ENCODE results near the gene SLC16A11.

Gene SLC16A11

GRCh38 chr17:6997171-6997570 is 46.7 kb downstream of the SLC16A11 start:
- no peak overlapping the region for H4K8ac ChIP-seq (ENCODE audit: low read depth, low read length)

GRCh38 chr17:6996256-6997011 is 47.5 kb downstream of the SLC16A11 start:
- H3K79me2 ChIP-seq (ENCODE audit: control insufficient read depth, insufficient read depth, low read length), result no peaks in the 10 kb centered on the region
- peak overlapping the region; percentile 77 for H3K56ac ChIP-seq (ENCODE audit: low read length)
- H3K9ac ChIP-seq (ENCODE audit: low read length), result peak overlapping the region; percentile 74
- H3K27ac ChIP-seq (ENCODE audit: low read depth, low read length), result no peak overlapping the region
- no peak overlapping the region for H2AK5ac ChIP-seq (ENCODE audit: low read length)
- no peak overlapping the region for H4K5ac ChIP-seq (ENCODE audit: low read length)
- WGBS (ENCODE audit: extremely low coverage, insufficient coverage, low lambda C conversion rate), result no CpG with 5 or more reads among the region's 58 CpGs
- no peak overlapping the region for H3K4ac ChIP-seq (ENCODE audit: low read depth, low read length)
- no peak overlapping the region for H2BK15ac ChIP-seq (replicated peaks; ENCODE audit: low read depth)
- no peak overlapping the region for H2BK120ac ChIP-seq (ENCODE audit: low read depth, low read length)
- no peak overlapping the region for H3K18ac ChIP-seq (ENCODE audit: low read length)
- H4K8ac ChIP-seq (ENCODE audit: low read depth, low read length), result no peak overlapping the region
- no peak overlapping the region for H3K4me3 ChIP-seq (ENCODE audit: low read length)
- no peak overlapping the region for H2BK5ac ChIP-seq (ENCODE audit: low read length)
- H3K79me1 ChIP-seq (ENCODE audit: low read length), result no peaks in the 10 kb centered on the region
- no peaks in the 10 kb centered on the region for H3K36me3 ChIP-seq (ENCODE audit: control insufficient read depth, insufficient read depth, low read length)
- H3K4me2 ChIP-seq (ENCODE audit: low read length), result peak overlapping the region; percentile 93
- peaks cover 2% of the 10 kb centered on the region for H3K27me3 ChIP-seq (ENCODE audit: insufficient read depth, low read length, poor library complexity)
- no peaks in the 10 kb centered on the region for H3K4me1 ChIP-seq (ENCODE audit: control insufficient read depth, low read depth, low read length)
- no peak overlapping the region for H3K23ac ChIP-seq (ENCODE audit: low read length)
- peak; percentile 29 for DNase-seq

More at GRCh38 chr17:6997171-6997570, 46.7 kb downstream of the SLC16A11 start:
- H3K4me2 ChIP-seq (ENCODE audit: low read length), result no peak overlapping the region
- H2BK15ac ChIP-seq (replicated peaks; ENCODE audit: low read depth), result no peak overlapping the region
- no peaks in the 10 kb centered on the region for H3K79me1 ChIP-seq (ENCODE audit: low read length)
- H3K27ac ChIP-seq (ENCODE audit: low read depth, low read length), result no peak overlapping the region
- DNase-seq, result no peak
- no peak overlapping the region for H2BK120ac ChIP-seq (ENCODE audit: low read depth, low read length)
- H3K4ac ChIP-seq (ENCODE audit: low read depth, low read length), result no peak overlapping the region
- no peak overlapping the region for H3K23ac ChIP-seq (ENCODE audit: low read length)
- WGBS (ENCODE audit: extremely low coverage, insufficient coverage, low lambda C conversion rate), result no CpG with 5 or more reads among the region's 8 CpGs
- no peak overlapping the region for H3K9ac ChIP-seq (ENCODE audit: low read length)
- no peak overlapping the region for H2AK5ac ChIP-seq (ENCODE audit: low read length)
- no peaks in the 10 kb centered on the region for H3K79me2 ChIP-seq (ENCODE audit: control insufficient read depth, insufficient read depth, low read length)
- no peak overlapping the region for H4K5ac ChIP-seq (ENCODE audit: low read length)
- no peak overlapping the region for H2BK5ac ChIP-seq (ENCODE audit: low read length)
- H3K36me3 ChIP-seq (ENCODE audit: control insufficient read depth, insufficient read depth, low read length), result no peaks in the 10 kb centered on the region
- H3K4me1 ChIP-seq (ENCODE audit: control insufficient read depth, low read depth, low read length), result no peaks in the 10 kb centered on the region
- H3K27me3 ChIP-seq (ENCODE audit: insufficient read depth, low read length, poor library complexity), result peaks cover 2% of the 10 kb centered on the region
- no peak overlapping the region for H3K18ac ChIP-seq (ENCODE audit: low read length)
- no peak overlapping the region for H3K4me3 ChIP-seq (ENCODE audit: low read length)
- H3K56ac ChIP-seq (ENCODE audit: low read length), result no peak overlapping the region

GRCh38 chr17:6995500-6996255 is 48.2 kb downstream of the SLC16A11 start, which contains the start of gene ALOX12:
ALOX12 (plus strand) TSS chr17:6996049; CDS start chr17:6996118, 69 bp downstream.
- peak within 1 kb of the TSS; percentile 93 for H3K4me2 ChIP-seq (ENCODE audit: low read length)
- no peaks in the 10 kb centered on the region for H3K79me1 ChIP-seq (ENCODE audit: low read length)
- H2BK15ac ChIP-seq (replicated peaks; ENCODE audit: low read depth), result no peak within 1 kb of the TSS
- no peak within 1 kb of the TSS for H3K4ac ChIP-seq (ENCODE audit: low read depth, low read length)
- H3K4me3 ChIP-seq (ENCODE audit: low read length), result peak within 1 kb of the TSS; percentile 35
- H3K18ac ChIP-seq (ENCODE audit: low read length), result no peak within 1 kb of the TSS
- H3K27me3 ChIP-seq (ENCODE audit: insufficient read depth, low read length, poor library complexity), result peaks cover 2% of the 10 kb centered on the region
- H2AK5ac ChIP-seq (ENCODE audit: low read length), result no peak within 1 kb of the TSS
- no CpG with 5 or more reads among the region's 64 CpGs for WGBS (ENCODE audit: extremely low coverage, insufficient coverage, low lambda C conversion rate)
- no peak within 1 kb of the TSS for H4K8ac ChIP-seq (ENCODE audit: low read depth, low read length)
- H3K4me1 ChIP-seq (ENCODE audit: control insufficient read depth, low read depth, low read length), result no peaks in the 10 kb centered on the region
- peak within 1 kb of the TSS; percentile 74 for H3K9ac ChIP-seq (ENCODE audit: low read length)
- H3K27ac ChIP-seq (ENCODE audit: low read depth, low read length), result no peak within 1 kb of the TSS
- H2BK5ac ChIP-seq (ENCODE audit: low read length), result no peak within 1 kb of the TSS
- peak; percentile 72 for DNase-seq
- H3K79me2 ChIP-seq (ENCODE audit: control insufficient read depth, insufficient read depth, low read length), result no peaks in the 10 kb centered on the region
- no peak within 1 kb of the TSS for H4K5ac ChIP-seq (ENCODE audit: low read length)
- H3K23ac ChIP-seq (ENCODE audit: low read length), result peak within 1 kb of the TSS; percentile 89
- no peak within 1 kb of the TSS for H2BK120ac ChIP-seq (ENCODE audit: low read depth, low read length)
- H3K56ac ChIP-seq (ENCODE audit: low read length), result peak within 1 kb of the TSS; percentile 85
- H3K36me3 ChIP-seq (ENCODE audit: control insufficient read depth, insufficient read depth, low read length), result no peaks in the 10 kb centered on the region

GRCh38 chr17:6994666-6995256 is 49.1 kb downstream of the SLC16A11 start:
- Histone ChIP-seq H2BK120ac (ENCODE audit: low read depth, low read length) (no peak overlapping the region), H3K27ac (ENCODE audit: low read depth, low read length) (no peak overlapping the region)
- no CpG with 5 or more reads among the region's 9 CpGs for WGBS (ENCODE audit: extremely low coverage, insufficient coverage, low lambda C conversion rate)

GRCh38 chr17:6994118-6994598 is 49.7 kb downstream of the SLC16A11 start:
- no CpG with 5 or more reads among the region's 10 CpGs for WGBS (ENCODE audit: extremely low coverage, insufficient coverage, low lambda C conversion rate)
- no peak overlapping the region for H3K4ac ChIP-seq (ENCODE audit: low read depth, low read length)

More at GRCh38 chr17:6994666-6995256, 49.1 kb downstream of the SLC16A11 start:
- H4K8ac ChIP-seq (ENCODE audit: low read depth, low read length), result no peak overlapping the region
- H2BK5ac ChIP-seq (ENCODE audit: low read length), result no peak overlapping the region
- no peak overlapping the region for H3K4ac ChIP-seq (ENCODE audit: low read depth, low read length)
- H3K4me2 ChIP-seq (ENCODE audit: low read length), result no peak overlapping the region
- H3K18ac ChIP-seq (ENCODE audit: low read length), result no peak overlapping the region
- no peaks in the 10 kb centered on the region for H3K79me2 ChIP-seq (ENCODE audit: control insufficient read depth, insufficient read depth, low read length)
- H3K36me3 ChIP-seq (ENCODE audit: control insufficient read depth, insufficient read depth, low read length), result no peaks in the 10 kb centered on the region
- no peak for DNase-seq
- no peak overlapping the region for H2AK5ac ChIP-seq (ENCODE audit: low read length)
- peak overlapping the region; percentile 85 for H3K56ac ChIP-seq (ENCODE audit: low read length)
- no peak overlapping the region for H3K4me3 ChIP-seq (ENCODE audit: low read length)
- H3K9ac ChIP-seq (ENCODE audit: low read length), result peak overlapping the region; percentile 74
- no peak overlapping the region for H2BK15ac ChIP-seq (replicated peaks; ENCODE audit: low read depth)
- no peaks in the 10 kb centered on the region for H3K4me1 ChIP-seq (ENCODE audit: control insufficient read depth, low read depth, low read length)
- H3K23ac ChIP-seq (ENCODE audit: low read length), result no peak overlapping the region
- no peak overlapping the region for H4K5ac ChIP-seq (ENCODE audit: low read length)
- no peaks in the 10 kb centered on the region for H3K79me1 ChIP-seq (ENCODE audit: low read length)
- peaks cover 2% of the 10 kb centered on the region for H3K27me3 ChIP-seq (ENCODE audit: insufficient read depth, low read length, poor library complexity)

More at GRCh38 chr17:6994118-6994598, 49.7 kb downstream of the SLC16A11 start:
- H2BK5ac ChIP-seq (ENCODE audit: low read length), result no peak overlapping the region
- H3K79me2 ChIP-seq (ENCODE audit: control insufficient read depth, insufficient read depth, low read length), result no peaks in the 10 kb centered on the region
- H3K79me1 ChIP-seq (ENCODE audit: low read length), result no peaks in the 10 kb centered on the region
- H3K36me3 ChIP-seq (ENCODE audit: control insufficient read depth, insufficient read depth, low read length), result no peaks in the 10 kb centered on the region
- no peak overlapping the region for H3K4me2 ChIP-seq (ENCODE audit: low read length)
- H3K4me3 ChIP-seq (ENCODE audit: low read length), result no peak overlapping the region
- H4K5ac ChIP-seq (ENCODE audit: low read length), result no peak overlapping the region
- H2BK120ac ChIP-seq (ENCODE audit: low read depth, low read length), result no peak overlapping the region
- peaks cover 2% of the 10 kb centered on the region for H3K27me3 ChIP-seq (ENCODE audit: insufficient read depth, low read length, poor library complexity)
- DNase-seq, result no peak
- no peak overlapping the region for H3K18ac ChIP-seq (ENCODE audit: low read length)
- no peak overlapping the region for H2BK15ac ChIP-seq (replicated peaks; ENCODE audit: low read depth)
- no peaks in the 10 kb centered on the region for H3K4me1 ChIP-seq (ENCODE audit: control insufficient read depth, low read depth, low read length)
- H3K9ac ChIP-seq (ENCODE audit: low read length), result no peak overlapping the region
- no peak overlapping the region for H3K56ac ChIP-seq (ENCODE audit: low read length)
- H3K23ac ChIP-seq (ENCODE audit: low read length), result no peak overlapping the region
- no peak overlapping the region for H3K27ac ChIP-seq (ENCODE audit: low read depth, low read length)
- no peak overlapping the region for H4K8ac ChIP-seq (ENCODE audit: low read depth, low read length)
- no peak overlapping the region for H2AK5ac ChIP-seq (ENCODE audit: low read length)
